Uterus (tissue), 4 donors: ENCODE data around the gene LMBRD2. TPM values are rescaled to one million over a fixed set of nuclear protein-coding genes. Genes with fewer than 3 reads are reported as not detected.
"Not testable (repeated sequence)": the region's sequence is repeated elsewhere in the genome, so short reads cannot be mapped to it uniquely, and the experiment has no call there.

Source experiments
- DNase-seq, 2 donors: peaks; one replicate each; pipeline ENCODE4 v3.0.0-alpha.2; 2019 to 2020
- H3K27ac ChIP-seq, 2 donors: fragments of 200-600 bp; sonication (generic); 1 replicate in 1 of 2; 2 replicates in 1 of 2; pipeline ENCODE4 v1.5.1; 2016 to 2018
- H3K27me3 ChIP-seq, 2 donors: fragments of 200-600 bp; sonication (generic); one replicate each; pipeline ENCODE4 v1.5.1; 2018 to 2019; ENCODE audit warnings: control low read depth in 1 of 2
- H3K36me3 ChIP-seq, 2 donors: fragments of 200-600 bp; sonication (generic); one replicate each; pipeline ENCODE4 v1.5.1; 2019; ENCODE audit warnings: control low read depth in 1 of 2
- H3K4me1 ChIP-seq, 2 donors: fragments of 200-600 bp; sonication (generic); one replicate each; pipeline ENCODE4 v1.5.1; 2018 to 2019; ENCODE audit warnings: control low read depth in 1 of 2
- H3K4me3 ChIP-seq, 2 donors: fragments of 200-600 bp; sonication (generic); 1 replicate in 1 of 2; 2 replicates in 1 of 2; pipeline ENCODE4 v1.5.1; 2018 to 2019; ENCODE audit warnings: mild to moderate bottlenecking in 1 of 2
- H3K9me3 ChIP-seq, 2 donors: fragments of 200-600 bp; sonication (generic); one replicate each; pipeline ENCODE4 v1.5.1; 2019; ENCODE audit warnings: control low read depth in 1 of 2
- POLR2A ChIP-seq, 2 donors: fragments of 450-650 bp; IDR thresholded peaks; one replicate each; pipeline ENCODE4 v1.6.1; 2016; ENCODE audit warnings: antibody characterized with exemption in 2 of 2, mild to moderate bottlenecking in 1 of 2, moderate library complexity in 1 of 2
- intact Hi-C: fragments of 100-400 bp; cut with DNase I; formaldehyde crosslinking; loops from one replicate; pipeline ENCODE4 v1.15.1; 2023; ENCODE audit warnings: low total_unique reads
- total RNA-seq, 4 donors: library from RNA; depleted of rRNA in 3 of 4; stranded (reverse); fragments of >200 nt in 3 of 4; gene quantifications; one replicate each; pipeline versions ENCODE4 v1.1.0 to v1.2.4, GENCODE V29; 2014 to 2023
- TF ChIP-seq, protein P1 (sequence below), 4 experiments: fragments of 200-600 bp in 2 of 4; fragments of 450-650 bp in 2 of 4; sonication (generic) in 2 of 4; IDR thresholded peaks; one replicate each; pipeline ENCODE4 v1.5.1; 2016 to 2019; ENCODE audit warnings: antibody characterized with exemption in 4 of 4, mild to moderate bottlenecking in 2 of 4, moderate library complexity in 1 of 4
- donor health status: DM: yes; HTN: yes; CAD: no.

Gene LMBRD2
- total RNA-seq, 4 donors from 2014 or later = 2.3 to 17.9 (median 8.0) TPM

DNA sequence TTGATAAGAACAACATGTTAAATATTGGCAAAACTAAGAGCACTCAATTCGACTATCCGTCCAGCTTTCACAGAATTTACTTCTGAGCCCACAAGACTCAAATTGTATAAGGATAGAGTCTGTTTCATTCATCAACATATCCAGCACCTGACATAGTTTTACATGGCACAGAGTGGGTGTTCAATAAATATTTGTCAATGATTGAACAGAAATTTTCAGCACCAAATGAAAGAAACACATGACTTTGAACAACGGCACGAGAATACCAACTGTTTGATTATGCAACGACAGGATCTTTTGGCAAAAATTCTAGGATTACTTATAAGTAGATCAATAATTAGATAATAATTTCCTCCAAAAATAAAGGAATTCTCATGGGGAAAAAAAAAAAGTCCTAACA lies 42.1 kb upstream of the LMBRD2 start:
- Histone ChIP-seq H3K4me1 (no peaks in the 10 kb centered on the region), H3K9me3 (no peaks in the 10 kb centered on the region), H3K36me3 (peaks cover 0 to 2% of the 10 kb centered on the region in 2 donors), H3K27ac (no peak overlapping the region), H3K27me3 (no peaks in the 10 kb centered on the region), H3K4me3 (no peak overlapping the region)
- TF ChIP-seq, protein P1, sequence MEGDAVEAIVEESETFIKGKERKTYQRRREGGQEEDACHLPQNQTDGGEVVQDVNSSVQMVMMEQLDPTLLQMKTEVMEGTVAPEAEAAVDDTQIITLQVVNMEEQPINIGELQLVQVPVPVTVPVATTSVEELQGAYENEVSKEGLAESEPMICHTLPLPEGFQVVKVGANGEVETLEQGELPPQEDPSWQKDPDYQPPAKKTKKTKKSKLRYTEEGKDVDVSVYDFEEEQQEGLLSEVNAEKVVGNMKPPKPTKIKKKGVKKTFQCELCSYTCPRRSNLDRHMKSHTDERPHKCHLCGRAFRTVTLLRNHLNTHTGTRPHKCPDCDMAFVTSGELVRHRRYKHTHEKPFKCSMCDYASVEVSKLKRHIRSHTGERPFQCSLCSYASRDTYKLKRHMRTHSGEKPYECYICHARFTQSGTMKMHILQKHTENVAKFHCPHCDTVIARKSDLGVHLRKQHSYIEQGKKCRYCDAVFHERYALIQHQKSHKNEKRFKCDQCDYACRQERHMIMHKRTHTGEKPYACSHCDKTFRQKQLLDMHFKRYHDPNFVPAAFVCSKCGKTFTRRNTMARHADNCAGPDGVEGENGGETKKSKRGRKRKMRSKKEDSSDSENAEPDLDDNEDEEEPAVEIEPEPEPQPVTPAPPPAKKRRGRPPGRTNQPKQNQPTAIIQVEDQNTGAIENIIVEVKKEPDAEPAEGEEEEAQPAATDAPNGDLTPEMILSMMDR (IDR thresholded peaks at IDR 0.05) = no peak
- TF ChIP-seq POLR2A (IDR thresholded peaks at IDR 0.05) = no peak
- no peak for DNase-seq
- intact Hi-C loops = no loop called here

DNA sequence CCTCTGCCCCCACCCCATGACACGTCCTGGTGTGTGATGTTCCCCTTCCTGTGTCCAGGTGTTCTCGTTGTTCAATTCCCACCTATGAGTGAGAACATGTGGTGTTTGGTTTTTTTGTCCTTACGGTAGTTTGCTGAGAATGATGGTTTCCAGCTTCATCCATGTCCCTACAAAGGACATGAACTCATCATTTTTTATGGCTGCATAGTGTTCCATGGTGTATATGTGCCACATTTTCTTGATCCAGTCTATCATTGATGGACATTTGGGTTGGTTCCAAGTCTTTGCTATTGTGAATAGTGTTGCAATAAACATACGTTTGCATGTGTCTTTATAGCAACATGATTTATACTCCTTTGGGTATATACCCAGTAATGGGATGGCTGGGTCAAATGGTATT lies 32.7 kb upstream of the LMBRD2 start:
- H3K4me3 ChIP-seq, H3K9me3 ChIP-seq, H3K27ac ChIP-seq, H3K36me3 ChIP-seq, H3K4me1 ChIP-seq, H3K27me3 ChIP-seq, intact Hi-C loops, DNase-seq: not testable (repeated sequence)

DNA sequence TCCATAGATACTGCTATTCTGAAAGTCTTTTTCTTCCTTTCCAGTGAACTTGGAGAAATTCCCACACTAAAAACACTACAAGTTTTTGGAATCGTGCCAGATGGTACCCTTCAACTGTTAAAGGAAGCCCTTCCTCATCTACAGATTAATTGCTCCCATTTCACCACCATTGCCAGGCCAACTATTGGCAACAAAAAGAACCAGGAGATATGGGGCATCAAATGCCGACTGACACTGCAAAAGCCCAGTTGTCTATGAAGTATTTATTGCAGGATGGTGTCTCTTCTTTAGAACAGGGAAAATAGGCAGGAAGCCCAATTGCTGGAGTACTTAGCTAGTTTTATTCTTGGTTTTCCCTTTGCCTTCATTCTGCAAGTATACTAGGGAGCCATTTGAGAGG lies 30.1 kb upstream of the LMBRD2 start:
- intact Hi-C loops = no loop called here
- no peak overlapping the region for H3K27ac ChIP-seq
- H3K27me3 ChIP-seq = no peaks in the 10 kb centered on the region
- H3K36me3 ChIP-seq = no peaks in the 10 kb centered on the region
- no peak for DNase-seq
- no peaks in the 10 kb centered on the region for H3K9me3 ChIP-seq
- no peaks in the 10 kb centered on the region for H3K4me1 ChIP-seq
- TF ChIP-seq, protein P1 (IDR thresholded peaks at IDR 0.05) = no peak
- TF ChIP-seq POLR2A (IDR thresholded peaks at IDR 0.05) = no peak
- H3K4me3 ChIP-seq = no peak overlapping the region

DNA sequence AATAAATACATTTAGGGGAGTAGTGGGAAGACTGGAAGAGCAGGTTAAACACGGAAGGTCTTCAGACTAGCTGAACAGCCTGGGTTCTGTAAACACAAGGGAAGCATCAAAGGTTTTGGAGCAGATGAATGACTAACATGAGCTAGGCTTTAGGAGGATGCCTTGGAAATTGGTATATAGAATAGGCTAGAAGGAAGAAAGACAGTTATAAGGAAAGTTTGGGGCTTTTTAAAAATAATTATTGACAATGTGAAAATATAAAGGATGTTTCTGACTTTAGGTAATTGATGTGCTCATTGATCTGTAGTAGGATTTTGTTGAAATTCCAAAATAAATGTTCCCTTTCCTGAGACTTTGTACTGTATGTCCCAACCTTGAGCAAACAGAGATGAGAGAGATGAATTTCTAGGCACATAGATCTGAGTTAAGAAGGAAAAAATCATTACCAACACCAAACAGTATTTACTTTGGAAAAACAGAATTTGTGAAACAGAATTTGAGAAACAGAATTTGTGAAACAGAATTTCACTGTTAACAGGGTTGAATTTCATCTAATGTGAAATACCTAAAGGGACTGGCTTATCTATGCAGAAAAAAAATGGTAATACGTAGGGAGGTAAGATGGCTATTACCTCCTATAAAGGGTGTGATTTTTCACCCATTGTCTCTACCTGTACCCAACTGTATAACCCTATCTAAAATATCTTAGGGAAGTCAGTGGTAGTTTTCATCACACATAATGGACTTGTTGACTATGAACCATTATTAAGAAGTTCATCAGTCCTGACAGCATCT lies 29.1 kb upstream of the LMBRD2 start:
- no peak for DNase-seq
- H3K36me3 ChIP-seq = no peaks in the 10 kb centered on the region

DNA sequence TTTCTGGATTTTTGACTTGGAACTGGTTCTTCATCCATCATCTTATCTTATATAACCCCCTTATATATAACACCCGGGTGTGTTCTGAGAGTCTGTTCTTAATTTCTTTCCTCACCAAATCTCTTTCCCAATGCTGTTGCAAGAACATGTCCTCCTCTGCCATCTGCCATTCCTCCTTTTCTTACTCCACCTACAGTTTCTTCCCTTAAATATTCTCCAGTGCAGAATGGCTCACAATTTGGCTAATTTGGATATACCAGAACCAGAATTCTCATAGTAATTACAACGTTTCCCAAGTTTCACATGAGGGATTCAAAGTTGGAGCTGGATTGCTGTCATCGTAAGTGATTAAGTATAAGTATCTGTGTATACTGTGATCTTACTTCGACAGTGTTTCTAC lies 28.3 kb upstream of the LMBRD2 start:
- intact Hi-C loops = no loop called here
- Histone ChIP-seq H3K9me3 (no peaks in the 10 kb centered on the region), H3K4me3 (no peak overlapping the region), H3K27me3 (no peaks in the 10 kb centered on the region), H3K4me1 (no peaks in the 10 kb centered on the region), H3K27ac (no peak overlapping the region), H3K36me3 (no peaks in the 10 kb centered on the region)
- no peak for TF ChIP-seq POLR2A (IDR thresholded peaks at IDR 0.05)
- TF ChIP-seq, protein P1 (IDR thresholded peaks at IDR 0.05) = no peak
- no peak for DNase-seq

More for the DNA sequence above, 29.1 kb upstream of the LMBRD2 start:
- Histone ChIP-seq H3K9me3 (no peaks in the 10 kb centered on the region), H3K27ac (no peak overlapping the region), H3K27me3 (no peaks in the 10 kb centered on the region), H3K4me3 (no peak overlapping the region), H3K4me1 (no peaks in the 10 kb centered on the region)
- intact Hi-C loops = no loop called here
- no peak for TF ChIP-seq POLR2A (IDR thresholded peaks at IDR 0.05)
- TF ChIP-seq, protein P1 (IDR thresholded peaks at IDR 0.05) = no peak
